NCI-H526 treated with DMSO at 0.1 percent for 48 hours (cell line): ENCODE data around the gene FAM107B.
"Not testable (repeated sequence)": the region's sequence is repeated elsewhere in the genome, so short reads cannot be mapped to it uniquely, and the experiment has no call there.

Source experiments
- DNase-seq: peaks from one replicate; lab custom pipeline; 2025; lab: John Stamatoyannopoulos, UW

Gene FAM107B

GRCh38 chr10:14601326-14601725 is 173.4 kb downstream of the FAM107B start:
- no peak for DNase-seq

DNA sequence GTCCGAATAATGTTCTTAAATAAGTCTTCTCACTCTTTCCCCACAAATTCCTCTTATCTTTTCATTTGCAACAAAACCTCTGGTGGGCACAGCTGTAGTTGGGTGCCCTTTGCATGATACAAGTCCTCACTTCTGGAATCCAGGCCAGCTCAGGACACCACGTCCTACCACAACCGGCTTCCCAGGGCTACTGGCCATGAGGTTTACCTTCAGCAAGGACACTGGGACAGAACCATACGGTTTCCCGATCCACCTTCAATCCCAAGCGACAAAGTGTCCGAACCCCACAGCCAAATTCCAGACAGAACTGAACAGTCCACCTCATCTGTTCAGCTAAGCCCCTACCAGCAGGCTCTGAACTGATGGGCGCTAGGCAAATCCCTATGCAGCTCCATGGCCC is 174.6 kb downstream of the FAM107B start:
- DNase-seq, result no peak

DNA sequence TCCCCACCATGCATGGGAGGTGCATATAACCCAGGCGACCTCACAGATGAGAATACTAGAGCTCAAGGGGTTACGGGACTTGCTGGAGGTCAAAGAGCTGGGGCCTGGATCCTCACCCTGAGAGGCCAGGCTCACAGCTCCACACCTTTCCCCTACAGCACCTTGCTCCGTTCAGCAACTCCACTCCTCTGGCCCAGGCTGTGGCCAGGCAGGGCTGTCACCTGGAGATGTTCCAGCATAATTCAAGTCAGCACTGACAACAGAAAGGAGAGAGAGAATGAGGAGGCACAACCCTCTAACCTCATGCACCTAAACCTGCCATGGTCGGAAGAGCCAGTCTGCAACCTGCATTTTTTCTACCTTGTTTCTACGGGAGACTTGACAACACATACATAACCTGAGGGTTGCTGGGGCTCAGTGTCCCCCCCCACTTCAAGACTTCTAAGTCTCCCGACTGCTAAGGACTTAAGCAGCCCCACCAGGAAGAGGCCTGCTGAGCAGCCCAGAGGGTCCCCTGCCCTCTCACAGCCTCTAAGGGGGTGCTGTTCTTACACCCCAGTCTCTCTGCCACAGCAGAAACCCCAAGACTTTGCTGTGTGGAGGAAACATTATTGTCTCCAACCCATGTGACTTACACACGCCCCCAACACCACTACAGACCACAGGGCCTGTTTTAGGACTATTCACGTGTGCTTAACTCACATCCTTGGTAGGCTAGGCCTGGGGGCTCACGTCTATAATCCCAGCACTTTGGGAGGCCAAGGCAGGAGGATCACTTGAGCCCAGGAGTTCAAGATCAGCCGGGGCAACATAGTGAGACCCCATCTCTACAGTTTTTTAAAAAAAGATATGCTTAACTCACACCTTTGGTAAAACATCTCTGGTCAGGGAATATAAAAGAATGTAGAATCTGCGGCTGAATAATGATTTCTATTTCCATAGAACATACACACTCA is 175.6 kb downstream of the FAM107B start:
- no peak for DNase-seq

DNA sequence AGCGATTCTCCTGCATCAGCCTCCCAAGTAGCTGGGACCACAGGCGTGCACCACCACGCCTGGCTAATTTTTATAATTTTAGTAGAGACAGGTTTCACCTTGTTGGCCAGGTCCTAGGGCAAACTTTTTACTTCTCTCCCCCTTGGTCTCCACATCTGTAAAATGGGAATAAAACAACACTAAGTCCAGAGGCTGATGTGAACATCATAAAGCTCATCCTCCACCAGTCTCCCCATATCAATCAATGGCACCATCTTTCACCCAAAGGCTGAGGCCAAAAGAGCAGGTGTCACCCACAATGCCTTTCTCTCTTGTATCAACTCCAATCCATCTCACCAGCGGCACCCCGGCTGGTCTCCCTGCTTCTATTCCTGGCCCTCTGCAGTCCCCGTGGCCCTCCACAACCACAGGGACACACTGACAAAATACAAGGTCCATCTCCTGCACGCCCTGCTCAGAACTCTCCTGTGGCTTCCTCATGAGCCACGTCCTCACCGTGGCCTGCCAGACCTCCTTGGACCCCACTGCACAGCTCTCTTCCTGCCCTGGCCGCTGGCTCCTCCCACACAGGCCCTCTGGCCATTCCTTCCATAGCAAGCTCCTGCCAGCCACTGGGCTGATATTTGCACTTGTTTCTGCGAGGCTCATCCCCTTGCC is 179.0 kb downstream of the FAM107B start:
- DNase-seq, result no peak

- DNase-seq, result no peak
Measured at GRCh38 chr10:14594878-14595525, 179.7 kb downstream of the FAM107B start.

DNA sequence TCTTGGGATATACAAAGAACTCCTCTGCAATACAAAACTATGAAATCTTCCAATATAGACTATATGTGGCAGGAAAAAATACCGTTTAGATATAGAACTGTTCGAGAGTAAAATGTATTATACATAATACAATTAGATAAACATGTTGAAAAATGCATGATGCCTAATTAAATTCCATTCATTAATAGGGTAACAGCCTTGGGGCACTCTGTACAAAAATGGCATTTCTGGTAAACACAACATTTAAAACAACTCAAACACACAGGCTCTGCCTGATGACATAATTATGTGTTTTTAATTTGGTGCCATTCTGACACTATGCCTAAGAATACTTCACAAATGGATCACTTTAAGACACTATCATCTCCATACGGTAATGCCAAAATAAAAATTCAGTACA is 180.9 kb downstream of the FAM107B start:
- DNase-seq, result no peak

DNA sequence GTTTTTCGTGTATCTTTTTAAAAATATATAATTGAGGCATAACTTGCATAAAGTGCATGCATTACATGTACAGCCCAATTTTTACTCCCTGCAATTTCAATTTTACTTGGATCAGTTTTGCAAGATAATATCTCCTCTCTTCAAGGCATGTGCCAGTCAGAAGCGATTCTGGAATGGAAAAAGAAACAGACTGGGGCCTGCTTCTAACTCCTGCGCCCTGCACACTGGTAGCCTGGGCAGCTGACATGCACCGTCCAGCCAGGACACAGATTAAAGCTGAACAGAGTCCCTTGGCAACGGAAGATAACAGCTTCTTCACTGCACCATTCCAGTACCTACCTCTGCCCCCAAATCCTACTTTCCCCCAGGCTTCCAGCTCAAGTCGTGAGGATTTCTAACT is 182.1 kb downstream of the FAM107B start:
- no peak for DNase-seq

GRCh38 chr10:14592026-14592425 is 182.7 kb downstream of the FAM107B start:
- no peak for DNase-seq

DNA sequence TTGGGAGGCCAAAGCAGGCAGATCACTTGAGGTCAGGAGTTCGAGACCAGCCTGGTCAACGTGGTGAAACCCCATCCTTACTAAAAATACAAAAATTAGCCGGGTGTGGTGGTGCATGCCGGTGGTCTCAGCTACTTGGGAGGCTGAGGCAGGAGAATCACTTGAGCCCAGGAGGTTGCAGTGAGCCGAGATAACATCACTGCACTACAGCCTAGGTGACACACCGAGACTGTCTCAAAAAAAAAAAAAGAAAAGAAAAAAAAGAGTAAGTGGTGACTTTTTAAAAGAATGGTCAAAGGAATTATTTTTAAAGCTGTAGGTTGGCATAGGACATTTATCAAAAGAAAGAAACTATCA is 185.8 kb downstream of the FAM107B start:
- DNase-seq, result not testable (repeated sequence)

- DNase-seq, result no peak
Measured at GRCh38 chr10:14588084-14588937, 186.4 kb downstream of the FAM107B start.

DNA sequence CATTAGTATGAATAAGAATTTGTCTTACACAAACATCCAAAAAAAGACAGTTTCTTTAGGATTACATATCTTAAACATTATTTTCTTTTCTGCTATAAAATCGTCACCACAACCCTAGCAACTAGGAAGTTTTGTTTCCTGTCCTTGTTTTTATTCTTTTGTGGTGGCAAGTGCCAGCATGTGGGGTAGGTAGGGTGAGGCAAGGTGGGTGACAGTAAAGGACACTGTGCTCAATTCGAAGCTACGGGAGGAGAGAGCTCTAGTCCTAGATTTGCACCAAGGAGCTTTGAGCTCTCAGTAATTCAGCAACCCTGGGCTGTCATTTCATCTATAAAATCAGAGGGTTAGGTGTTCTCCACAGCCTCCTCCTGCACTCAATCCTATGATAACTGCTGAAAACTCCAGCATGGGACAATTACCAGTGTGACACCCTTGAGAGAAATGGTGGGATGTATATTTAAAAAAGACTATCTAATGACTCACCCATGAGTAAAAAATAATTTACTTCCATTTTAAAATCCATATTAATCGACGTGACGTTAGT is 187.1 kb downstream of the FAM107B start:
- DNase-seq, result no peak

DNA sequence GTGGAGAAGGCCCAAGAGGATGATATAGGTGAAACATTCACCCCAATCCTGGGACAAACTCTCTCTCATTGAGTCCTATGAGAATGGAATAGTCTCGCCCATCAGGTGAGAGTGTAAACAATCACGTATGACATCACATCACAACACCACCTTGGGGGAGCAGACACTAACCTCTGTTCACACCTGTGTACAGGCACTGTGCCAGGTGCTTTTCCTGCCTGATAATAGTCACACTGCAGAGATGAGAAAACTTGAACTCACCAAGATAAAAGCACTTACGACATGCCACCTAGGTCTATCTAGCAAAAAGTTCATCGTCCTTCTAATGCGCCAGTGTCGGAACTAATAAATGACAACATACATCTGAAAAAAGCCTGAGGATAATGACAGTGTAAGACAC is 187.8 kb downstream of the FAM107B start:
- DNase-seq, result no peak

DNA sequence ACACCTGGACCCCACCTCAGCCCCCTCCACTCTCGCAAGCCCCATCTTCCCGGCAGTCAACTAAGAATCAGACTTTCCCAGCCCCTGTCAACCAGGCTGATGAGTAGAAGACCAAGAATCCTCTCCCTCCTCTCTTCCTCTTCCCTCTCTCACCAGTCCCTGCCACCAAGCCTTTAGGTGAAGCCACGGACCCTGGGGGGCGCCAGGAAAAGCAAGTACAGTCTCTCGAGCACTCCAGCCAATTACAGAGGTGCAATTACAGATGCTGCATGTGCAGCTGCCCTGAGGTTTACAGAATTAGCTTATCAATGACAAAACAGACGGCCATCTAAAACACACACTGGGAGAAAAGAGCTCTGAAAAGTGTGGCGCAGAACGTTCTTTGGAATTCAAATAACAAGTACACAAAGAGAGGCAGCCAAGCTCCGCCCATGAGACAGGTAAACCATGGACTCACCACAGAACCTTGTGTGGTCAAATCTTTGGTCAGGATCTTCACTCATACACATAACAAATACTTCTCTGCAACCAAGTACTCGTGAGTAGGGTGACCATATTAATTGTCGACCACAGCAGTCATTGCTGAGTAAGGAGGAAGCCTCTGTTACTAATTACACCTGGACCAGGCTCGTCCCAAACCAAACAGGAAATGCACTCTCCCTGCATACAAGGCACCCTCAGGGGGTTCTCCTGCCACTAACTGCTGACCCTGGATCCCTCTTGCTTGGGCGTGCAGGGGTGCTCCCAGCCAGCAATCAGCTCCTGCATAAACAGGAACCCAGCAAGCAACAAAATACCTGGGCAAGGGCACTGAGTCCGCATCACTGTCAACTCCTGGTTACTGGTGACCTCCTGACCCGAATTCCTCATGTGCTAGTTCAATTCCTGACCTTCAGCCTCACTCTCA is 189.2 kb downstream of the FAM107B start:
- no peak for DNase-seq

DNA sequence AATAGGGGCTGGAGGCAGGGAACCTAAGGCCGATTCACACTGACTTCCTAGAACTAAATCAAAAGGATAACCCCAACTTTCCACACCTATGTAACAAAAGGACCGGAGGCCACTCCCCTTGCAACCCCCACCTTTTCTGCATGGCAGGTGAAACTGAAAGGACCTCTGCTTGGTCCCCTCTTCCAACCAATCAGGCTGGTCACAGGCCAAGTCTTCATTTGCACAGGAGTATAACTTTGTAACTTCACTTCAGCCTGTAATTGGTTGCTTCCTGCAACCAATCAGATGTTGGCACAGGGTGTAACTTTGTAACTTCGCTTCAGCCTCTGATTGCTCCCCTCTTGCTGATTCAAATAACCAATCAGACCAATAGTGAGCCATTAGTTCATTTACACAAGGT is 190.0 kb downstream of the FAM107B start:
- no peak for DNase-seq

GRCh38 chr10:14583967-14584366 is 190.7 kb downstream of the FAM107B start:
- DNase-seq, result no peak

DNA sequence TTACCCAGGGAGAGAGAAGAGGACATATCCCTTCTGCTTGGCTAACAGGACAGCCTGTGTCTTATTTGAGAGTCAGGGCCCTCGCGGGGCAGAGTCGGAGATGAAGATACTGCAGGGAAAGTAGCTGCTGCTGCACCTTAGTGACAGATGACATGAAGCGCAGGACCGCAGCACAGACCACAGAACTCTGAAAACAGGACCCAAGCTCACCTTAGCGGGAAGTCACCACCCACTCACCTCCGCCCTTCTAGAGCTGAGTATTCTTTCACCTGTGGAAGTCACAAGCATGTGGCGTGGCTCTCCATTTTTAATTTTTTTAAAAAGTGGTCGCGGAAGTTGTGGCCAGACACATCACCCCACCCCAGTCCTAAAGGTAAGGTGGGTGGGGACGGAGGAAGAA is 191.4 kb downstream of the FAM107B start:
- no peak for DNase-seq

- no peak for DNase-seq
Measured at GRCh38 chr10:14581553-14582321, 193.0 kb downstream of the FAM107B start.

DNA sequence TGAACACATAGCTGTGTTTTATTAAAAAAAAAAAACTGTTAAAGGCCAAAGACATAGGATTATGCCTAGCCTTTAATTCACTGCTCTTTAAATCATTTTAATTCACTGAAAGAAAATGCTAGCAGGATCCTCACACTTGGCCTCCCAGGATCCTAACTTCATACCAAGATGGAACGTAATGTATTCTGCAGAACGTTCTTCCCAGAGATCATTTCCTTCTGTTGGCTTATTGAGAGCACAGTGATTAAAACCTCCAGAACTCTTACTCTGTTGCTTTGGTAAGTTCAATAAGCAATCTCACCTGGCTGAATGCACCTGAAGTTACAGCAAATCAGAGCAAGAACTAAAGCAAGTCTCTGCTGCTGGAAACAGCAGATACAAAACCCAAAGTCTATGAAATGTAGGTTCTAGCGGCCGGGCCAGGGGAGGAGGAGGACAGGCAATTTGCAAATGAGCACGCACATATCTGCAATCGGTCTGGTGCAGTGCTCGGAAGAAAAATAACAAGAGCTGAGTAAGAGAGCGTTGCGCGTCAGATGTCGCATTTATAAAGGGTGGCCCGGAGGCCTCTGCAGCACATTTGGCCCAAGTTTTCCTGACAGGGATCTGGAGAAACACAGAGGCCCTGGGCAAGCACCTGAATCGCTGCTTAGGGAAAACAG is 193.9 kb downstream of the FAM107B start:
- DNase-seq, result no peak

DNA sequence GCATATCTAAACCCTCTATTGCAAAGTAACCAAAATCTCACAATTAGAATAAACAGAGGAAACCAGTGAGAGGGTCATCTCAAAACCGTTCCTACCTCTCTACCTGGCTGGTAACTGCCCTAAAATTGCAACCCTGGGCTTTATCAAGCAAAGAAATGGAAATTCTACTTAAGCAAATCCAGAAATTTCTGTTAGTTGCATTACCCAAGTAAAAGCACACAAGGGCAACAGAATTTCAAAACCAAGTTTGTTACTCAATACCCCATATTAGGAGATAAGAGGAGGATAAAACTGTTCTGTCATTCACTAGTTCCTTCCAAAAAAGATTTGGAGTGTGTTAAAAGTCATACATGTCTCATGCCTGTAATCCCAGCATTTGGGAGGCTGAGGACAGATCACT is 195.3 kb downstream of the FAM107B start:
- no peak for DNase-seq
